GM19372 (cell line): ENCODE measurements around the gene CNOT2.

ENCODE experiments used
- ATAC-seq: cut with Tn5 transposase; IDR thresholded peaks from one replicate; pipeline ENCODE4 v1.9.1; 2021; ENCODE audit warnings: mild to moderate bottlenecking, low read depth, moderate library complexity; ENCODE audit not compliant: unreplicated experiment

CNOT2 gene

GRCh38 chr12:70402597-70402996 lies 159.4 kb downstream of the CNOT2 start:
- no peak for ATAC-seq

GRCh38 chr12:70403826-70404225 lies 160.6 kb downstream of the CNOT2 start:
- no peak for ATAC-seq
